Endothelial cell of umbilical vein (primary cell): ENCODE measurements around the gene GRAMD2B. TPM values are rescaled to one million over a fixed set of nuclear protein-coding genes. Genes with fewer than 3 reads are reported as not detected.

Experiments used
- BruUV-seq: library from RNA; stranded (reverse); fragments of 400-500 nt; replicated peaks from 2 replicates; lab custom pipeline; 2021; lab: Mats Ljungman, UMichigan
- CTCF ChIA-PET: fragments of 300-600, 350-600 bp; sonication (Branson Sonifier 250); formaldehyde crosslinking; loops from one replicate; lab custom pipeline; 2021; ENCODE audit warnings: antibody characterized with exemption, inconsistent platforms; lab: Charles Lee
- POLR2A ChIA-PET: fragments of 300-600, 350-600 bp; sonication (Branson Sonifier 250); formaldehyde crosslinking; loops from one replicate; lab custom pipeline; 2021; ENCODE audit warnings: antibody characterized with exemption, inconsistent platforms; lab: Charles Lee
- DNase-seq: peaks from one replicate; pipeline ENCODE4 v3.0.0-alpha.2; 2011; ENCODE audit warnings: low read depth, low spot score
- FAIRE-seq: peaks from 2 replicates; lab custom pipeline; 2011; peaks lifted over from hg19 to GRCh38; lab: Jason Lieb, UNC
- H2AFZ ChIP-seq: 2 replicates; pipeline ENCODE4 v1.6.0; 2012; ENCODE audit warnings: low read depth, low read length, control low read depth, inconsistent platforms
- H3K27ac ChIP-seq: 2 replicates; pipeline ENCODE4 v1.5.1; 2011; ENCODE audit warnings: low read depth, mild to moderate bottlenecking, control low read depth, low read length, moderate library complexity; ENCODE audit not compliant: insufficient read depth
- H3K27me3 ChIP-seq, 2 experiments: 2 replicates each; pipeline versions ENCODE4 v1.6.0 to v1.6.1; 2011; ENCODE audit warnings: low read length in 2 of 2, mixed read lengths in 1 of 2; ENCODE audit not compliant: control insufficient read depth in 2 of 2, insufficient read depth in 2 of 2
- H3K36me3 ChIP-seq, 2 experiments: 2 replicates in 1 of 2; 3 replicates in 1 of 2; pipeline ENCODE4 v1.5.1; 2011; ENCODE audit warnings: low read length in 2 of 2, mild to moderate bottlenecking in 1 of 2, moderate library complexity in 1 of 2; ENCODE audit not compliant: control insufficient read depth in 2 of 2, insufficient read depth in 2 of 2; ENCODE audit errors: extremely low read depth in 1 of 2
- H3K4me1 ChIP-seq: 3 replicates; pipeline ENCODE4 v1.5.1; 2011; ENCODE audit warnings: mild to moderate bottlenecking, low read length; ENCODE audit not compliant: control insufficient read depth, insufficient read depth; ENCODE audit errors: extremely low read depth
- H3K4me2 ChIP-seq: 2 replicates; pipeline ENCODE4 v1.6.1; 2011; ENCODE audit warnings: low read length, control low read depth, mixed read lengths; ENCODE audit not compliant: insufficient read depth
- H3K4me3 ChIP-seq, 3 experiments: fragments of 200-600 bp in 1 of 3; sonication (generic), shearing (Covaris generic) in 1 of 3; replicated peaks in 1 of 3; 2 replicates each; pipeline ENCODE4 v1.5.1; 2011 to 2016; ENCODE audit warnings: control low read depth in 3 of 3, low read length in 3 of 3, mild to moderate bottlenecking in 2 of 3, inconsistent platforms in 1 of 3, low read depth in 1 of 3, moderate library complexity in 1 of 3; ENCODE audit not compliant: insufficient read depth in 1 of 3
- H3K79me2 ChIP-seq: 2 replicates; pipeline ENCODE4 v1.6.0; 2012; ENCODE audit warnings: low read length, inconsistent platforms; ENCODE audit not compliant: control insufficient read depth, insufficient read depth
- H3K9ac ChIP-seq: replicated peaks from 2 replicates; pipeline ENCODE3; 2011; ENCODE audit warnings: low read length, control low read depth; ENCODE audit not compliant: insufficient read depth; ENCODE audit errors: extremely low read depth
- H3K9me1 ChIP-seq: replicated peaks from 3 replicates; pipeline ENCODE4 v1.6.0; 2011; ENCODE audit warnings: mild to moderate bottlenecking, low read length; ENCODE audit not compliant: control insufficient read depth, insufficient read depth; ENCODE audit errors: extremely low read depth
- H3K9me3 ChIP-seq: replicated peaks from 2 replicates; pipeline ENCODE4 v1.5.1; 2012; ENCODE audit warnings: low read length, inconsistent platforms; ENCODE audit not compliant: control insufficient read depth, insufficient read depth
- H4K20me1 ChIP-seq: replicated peaks from 2 replicates; pipeline ENCODE3; 2011; ENCODE audit warnings: mild to moderate bottlenecking, low read length; ENCODE audit not compliant: control insufficient read depth, insufficient read depth; ENCODE audit errors: extremely low read depth
- CTCF ChIP-seq, 2 donors: IDR thresholded peaks; 1 replicate in 1 of 2; 2 replicates in 1 of 2; pipeline ENCODE4 v1.5.1; 2011; ENCODE audit warnings: low read length in 2 of 2, mild to moderate bottlenecking in 2 of 2, moderate library complexity in 2 of 2, control low read depth in 1 of 2, inconsistent platforms in 1 of 2, low read depth in 1 of 2; ENCODE audit not compliant: insufficient read depth in 1 of 2; ENCODE audit errors: extremely low read depth in 1 of 2
- EZH2 ChIP-seq: IDR thresholded peaks from 2 replicates; pipeline ENCODE4 v1.6.1; 2012; ENCODE audit warnings: borderline replicate concordance, low read depth, mild to moderate bottlenecking, moderate library complexity, low read length, inconsistent platforms; ENCODE audit not compliant: severe bottlenecking
- FOS ChIP-seq: IDR thresholded peaks from 2 replicates; pipeline ENCODE4 v1.6.1; 2011; ENCODE audit warnings: mild to moderate bottlenecking, low read length, moderate library complexity, borderline replicate concordance; ENCODE audit not compliant: insufficient read depth
- GATA2 ChIP-seq: IDR thresholded peaks from 2 replicates; pipeline ENCODE4 v1.7.0; 2011; ENCODE audit warnings: low read depth, mild to moderate bottlenecking, moderate library complexity, mixed read lengths, low read length; ENCODE audit not compliant: insufficient read length, insufficient read depth
- JUN ChIP-seq: IDR thresholded peaks from 2 replicates; pipeline ENCODE4 v1.6.1; 2011; ENCODE audit warnings: borderline replicate concordance, low read depth; ENCODE audit not compliant: insufficient read length, insufficient read depth
- MAX ChIP-seq: IDR thresholded peaks from 2 replicates; pipeline ENCODE4 v1.6.1; 2011; ENCODE audit not compliant: insufficient read depth, insufficient read length
- MYC ChIP-seq: IDR thresholded peaks from one replicate; pipeline ENCODE4 v1.6.1; 2011; ENCODE audit warnings: mild to moderate bottlenecking, low read depth, low read length
- POLR2A ChIP-seq: IDR thresholded peaks from 2 replicates; pipeline ENCODE4 v1.6.1; 2012; ENCODE audit warnings: low read depth, mild to moderate bottlenecking, control low read depth, low read length
- POLR2AphosphoS5 ChIP-seq: IDR thresholded peaks from 2 replicates; pipeline ENCODE4 v1.6.1; 2012; ENCODE audit warnings: low read depth, mild to moderate bottlenecking, control low read depth, low read length, moderate library complexity; ENCODE audit not compliant: insufficient read depth
- dilution Hi-C: fragments of 300-500 bp; cut with MboI; formaldehyde crosslinking; loops from one replicate; pipeline ENCODE4 v1.15.0; 2019; ENCODE audit warnings: low sequenced_read_pairs; ENCODE audit not compliant: extremely low pct_ligation_motif_present
- intact Hi-C: fragments of 100-400 bp; cut with micrococcal nuclease; formaldehyde crosslinking; loops from one replicate; pipeline ENCODE4 v1.10.0; 2022
- polyA plus RNA-seq, 4 experiments: library from polyadenylated mRNA; depleted of rRNA in 3 of 4; stranded (reverse) in 3 of 4; unstranded in 1 of 4; fragments of >200 nt; gene quantifications; 2 replicates each; pipeline versions ENCODE4 v1.2.1 to v1.2.3, GENCODE V29; 2011 to 2012; ENCODE audit warnings: missing spikeins in 1 of 4
- total RNA-seq: library from RNA; stranded (reverse); gene quantifications from 2 replicates; pipeline ENCODE4 v1.2.3, GENCODE V29; 2021

The GRAMD2B gene
- total and polyA plus RNA-seq, 2 donors (not counting 3 experiments of a cell fraction or from before 2014, with no cell fraction given) = 2.0 to 5.5 TPM

- Histone ChIP-seq H2AFZ (no peak overlapping the region), H3K4me3 (no peak overlapping the region), H3K79me2 (no peaks in the 10 kb centered on the region), H3K9me1 (no peaks in the 10 kb centered on the region), H3K27ac (no peak overlapping the region), H3K9ac (no peak overlapping the region), H3K4me2 (no peak overlapping the region), H4K20me1 (no peaks in the 10 kb centered on the region), H3K4me1 (no peaks in the 10 kb centered on the region), H3K9me3 (no peaks in the 10 kb centered on the region), H3K36me3 (no peaks in the 10 kb centered on the region), H3K27me3 (no peaks in the 10 kb centered on the region)
- dilution Hi-C loops (no loop called here), intact Hi-C loops (no loop called here)
- CTCF ChIA-PET = no interaction called here
- FAIRE-seq = no peak
- DNase-seq = no peak
- POLR2A ChIA-PET = no interaction called here
- TF ChIP-seq POLR2A (no peak), JUN (no peak), MAX (no peak)
- BruUV-seq = no TSS peak
These were observed 33.2 kb upstream of the GRAMD2B start for GRCh38 chr5:126390051-126390450.

GRCh38 chr5:126391386-126391785 is 31.8 kb upstream of the GRAMD2B start:
- ChIA-PET CTCF (interaction anchor here (0.7 kb wide), 1 partner anchor 20 kb away, joined by 3 read pairs; no protein-coding TSS in a partner anchor), POLR2A (no interaction called here)
- Histone ChIP-seq H3K4me1 (no peaks in the 10 kb centered on the region), H3K9me3 (no peaks in the 10 kb centered on the region), H3K36me3 (no peaks in the 10 kb centered on the region), H3K27ac (no peak overlapping the region), H3K79me2 (no peaks in the 10 kb centered on the region), H3K4me2 (no peak overlapping the region), H3K9me1 (no peaks in the 10 kb centered on the region), H4K20me1 (no peaks in the 10 kb centered on the region), H3K27me3 (no peaks in the 10 kb centered on the region), H3K9ac (no peak overlapping the region), H2AFZ (no peak overlapping the region), H3K4me3 (no peak overlapping the region)
- dilution Hi-C loops (no loop called here), intact Hi-C loops (no loop called here)
- no peak for TF ChIP-seq EZH2
- no peak for TF ChIP-seq MAX
- no peak for TF ChIP-seq CTCF (IDR thresholded peaks at IDR 0.05; ENCODE audit: extremely low read depth in 1 of 2, insufficient read depth in 1 of 2, low read depth in 1 of 2, low read length in 2 of 2)
- TF ChIP-seq MYC = no peak
- no peak for TF ChIP-seq GATA2
- TF ChIP-seq FOS = no peak
- TF ChIP-seq POLR2AphosphoS5 = no peak
- no peak for TF ChIP-seq POLR2A
- TF ChIP-seq JUN = no peak
- DNase-seq (no peak), FAIRE-seq (no peak)
- no TSS peak for BruUV-seq
